ENCODE data around the gene DHRS11.

The DHRS11 gene

GRCh38 chr17:36616061-36617029 is 24.7 kb downstream of the DHRS11 start:
- Histone ChIP-seq H3K36me3 (ENCODE audit: insufficient read depth, low read length) (no peaks in the 10 kb centered on the region), H2AFZ (ENCODE audit: low read length, unreplicated experiment) (no peak overlapping the region), H3K27me3 (ENCODE audit: insufficient read depth, low read length) (no peaks in the 10 kb centered on the region; the same call in 1 of the 2 replicates), H3K79me2 (ENCODE audit: control insufficient read depth, insufficient read depth, low read length, unreplicated experiment) (no peaks in the 10 kb centered on the region), H3K27ac (ENCODE audit: low read depth, low read length) (no peak overlapping the region), H3K4me3 (ENCODE audit: low read depth, low read length) (no peak overlapping the region), H3K4me1 (ENCODE audit: control insufficient read depth, insufficient read depth, low read length, unreplicated experiment) (peaks cover 8% of the 10 kb centered on the region)

- H3K4me1 ChIP-seq (ENCODE audit: control insufficient read depth, insufficient read depth, low read length, unreplicated experiment), result no peaks in the 10 kb centered on the region
- no peak overlapping the region for H3K4me3 ChIP-seq (ENCODE audit: low read depth, low read length)
- no peak overlapping the region for H2AFZ ChIP-seq (ENCODE audit: low read length, unreplicated experiment)
- no peaks in the 10 kb centered on the region for H3K79me2 ChIP-seq (ENCODE audit: control insufficient read depth, insufficient read depth, low read length, unreplicated experiment)
- no peaks in the 10 kb centered on the region for H3K36me3 ChIP-seq (ENCODE audit: insufficient read depth, low read length)
- no peaks in the 10 kb centered on the region; the same call in 1 of the 2 replicates for H3K27me3 ChIP-seq (ENCODE audit: insufficient read depth, low read length)
- H3K27ac ChIP-seq (ENCODE audit: low read depth, low read length), result no peak overlapping the region
Observed at GRCh38 chr17:36617773-36618172, 26.1 kb downstream of the DHRS11 start.

GRCh38 chr17:36623281-36623680 is 31.6 kb downstream of the DHRS11 start:
- Histone ChIP-seq H3K4me1 (ENCODE audit: control insufficient read depth, insufficient read depth, low read length, unreplicated experiment) (no peaks in the 10 kb centered on the region), H2AFZ (ENCODE audit: low read length, unreplicated experiment) (no peak overlapping the region), H3K79me2 (ENCODE audit: control insufficient read depth, insufficient read depth, low read length, unreplicated experiment) (no peaks in the 10 kb centered on the region), H3K27ac (ENCODE audit: low read depth, low read length) (no peak overlapping the region), H3K27me3 (ENCODE audit: insufficient read depth, low read length) (no peaks in the 10 kb centered on the region; the same call in 1 of the 2 replicates), H3K4me3 (ENCODE audit: low read depth, low read length) (no peak overlapping the region), H3K36me3 (ENCODE audit: insufficient read depth, low read length) (no peaks in the 10 kb centered on the region)

GRCh38 chr17:36625188-36625587 is 33.5 kb downstream of the DHRS11 start:
- no peaks in the 10 kb centered on the region for H3K4me1 ChIP-seq (ENCODE audit: control insufficient read depth, insufficient read depth, low read length, unreplicated experiment)
- H3K79me2 ChIP-seq (ENCODE audit: control insufficient read depth, insufficient read depth, low read length, unreplicated experiment), result no peaks in the 10 kb centered on the region
- H3K27ac ChIP-seq (ENCODE audit: low read depth, low read length), result no peak overlapping the region
- H3K4me3 ChIP-seq (ENCODE audit: low read depth, low read length), result no peak overlapping the region
- no peak overlapping the region for H2AFZ ChIP-seq (ENCODE audit: low read length, unreplicated experiment)
- H3K27me3 ChIP-seq (ENCODE audit: insufficient read depth, low read length), result no peaks in the 10 kb centered on the region; the same call in 1 of the 2 replicates
- H3K36me3 ChIP-seq (ENCODE audit: insufficient read depth, low read length), result no peaks in the 10 kb centered on the region

- Histone ChIP-seq H2AFZ (ENCODE audit: low read length, unreplicated experiment) (no peak overlapping the region), H3K79me2 (ENCODE audit: control insufficient read depth, insufficient read depth, low read length, unreplicated experiment) (no peaks in the 10 kb centered on the region), H3K4me3 (ENCODE audit: low read depth, low read length) (no peak overlapping the region), H3K4me1 (ENCODE audit: control insufficient read depth, insufficient read depth, low read length, unreplicated experiment) (no peaks in the 10 kb centered on the region), H3K36me3 (ENCODE audit: insufficient read depth, low read length) (no peaks in the 10 kb centered on the region), H3K27ac (ENCODE audit: low read depth, low read length) (no peak overlapping the region), H3K27me3 (ENCODE audit: insufficient read depth, low read length) (peaks cover 9% of the 10 kb centered on the region)
Observed at GRCh38 chr17:36627101-36627500, 35.4 kb downstream of the DHRS11 start.

- H3K27me3 ChIP-seq (ENCODE audit: insufficient read depth, low read length), result peaks cover 24% of the 10 kb centered on the region
- H2AFZ ChIP-seq (ENCODE audit: low read length, unreplicated experiment), result no peak overlapping the region
- no peak overlapping the region for H3K27ac ChIP-seq (ENCODE audit: low read depth, low read length)
- H3K4me1 ChIP-seq (ENCODE audit: control insufficient read depth, insufficient read depth, low read length, unreplicated experiment), result no peaks in the 10 kb centered on the region
- H3K79me2 ChIP-seq (ENCODE audit: control insufficient read depth, insufficient read depth, low read length, unreplicated experiment), result no peaks in the 10 kb centered on the region
- H3K36me3 ChIP-seq (ENCODE audit: insufficient read depth, low read length), result no peaks in the 10 kb centered on the region
- no peak overlapping the region for H3K4me3 ChIP-seq (ENCODE audit: low read depth, low read length)
Observed at GRCh38 chr17:36628576-36628975, 36.9 kb downstream of the DHRS11 start.

- H2AFZ ChIP-seq (ENCODE audit: low read length, unreplicated experiment), result no peak overlapping the region
- no peaks in the 10 kb centered on the region for H3K79me2 ChIP-seq (ENCODE audit: control insufficient read depth, insufficient read depth, low read length, unreplicated experiment)
- no peaks in the 10 kb centered on the region for H3K36me3 ChIP-seq (ENCODE audit: insufficient read depth, low read length)
- H3K27ac ChIP-seq (ENCODE audit: low read depth, low read length), result no peak overlapping the region
- peaks cover 31% of the 10 kb centered on the region for H3K27me3 ChIP-seq (ENCODE audit: insufficient read depth, low read length)
- H3K4me3 ChIP-seq (ENCODE audit: low read depth, low read length), result no peak overlapping the region
- H3K4me1 ChIP-seq (ENCODE audit: control insufficient read depth, insufficient read depth, low read length, unreplicated experiment), result no peaks in the 10 kb centered on the region
Observed at GRCh38 chr17:36629252-36629847, 37.7 kb downstream of the DHRS11 start.

- Histone ChIP-seq H3K4me3 (ENCODE audit: low read depth, low read length) (no peak overlapping the region), H2AFZ (ENCODE audit: low read length, unreplicated experiment) (no peak overlapping the region), H3K36me3 (ENCODE audit: insufficient read depth, low read length) (no peaks in the 10 kb centered on the region), H3K4me1 (ENCODE audit: control insufficient read depth, insufficient read depth, low read length, unreplicated experiment) (no peaks in the 10 kb centered on the region), H3K27ac (ENCODE audit: low read depth, low read length) (no peak overlapping the region), H3K79me2 (ENCODE audit: control insufficient read depth, insufficient read depth, low read length, unreplicated experiment) (no peaks in the 10 kb centered on the region), H3K27me3 (ENCODE audit: insufficient read depth, low read length) (peaks cover 38% of the 10 kb centered on the region)
Observed at GRCh38 chr17:36629970-36630502, 38.4 kb downstream of the DHRS11 start.

- H3K27me3 ChIP-seq (ENCODE audit: insufficient read depth, low read length), result peaks cover 45% of the 10 kb centered on the region
- H2AFZ ChIP-seq (ENCODE audit: low read length, unreplicated experiment), result no peak overlapping the region
- no peak overlapping the region for H3K4me3 ChIP-seq (ENCODE audit: low read depth, low read length)
- no peaks in the 10 kb centered on the region for H3K4me1 ChIP-seq (ENCODE audit: control insufficient read depth, insufficient read depth, low read length, unreplicated experiment)
- no peaks in the 10 kb centered on the region for H3K79me2 ChIP-seq (ENCODE audit: control insufficient read depth, insufficient read depth, low read length, unreplicated experiment)
- no peaks in the 10 kb centered on the region for H3K36me3 ChIP-seq (ENCODE audit: insufficient read depth, low read length)
- no peak overlapping the region for H3K27ac ChIP-seq (ENCODE audit: low read depth, low read length)
Observed at GRCh38 chr17:36631022-36631421, 39.3 kb downstream of the DHRS11 start.

GRCh38 chr17:36632916-36633771 is 41.5 kb downstream of the DHRS11 start:
- no peak overlapping the region for H2AFZ ChIP-seq (ENCODE audit: low read length, unreplicated experiment)
- H3K4me1 ChIP-seq (ENCODE audit: control insufficient read depth, insufficient read depth, low read length, unreplicated experiment), result no peaks in the 10 kb centered on the region
- no peak overlapping the region for H3K4me3 ChIP-seq (ENCODE audit: low read depth, low read length)
- no peaks in the 10 kb centered on the region for H3K36me3 ChIP-seq (ENCODE audit: insufficient read depth, low read length)
- H3K27me3 ChIP-seq (ENCODE audit: insufficient read depth, low read length), result peaks cover 63% of the 10 kb centered on the region
- no peaks in the 10 kb centered on the region for H3K79me2 ChIP-seq (ENCODE audit: control insufficient read depth, insufficient read depth, low read length, unreplicated experiment)
- no peak overlapping the region for H3K27ac ChIP-seq (ENCODE audit: low read depth, low read length)

All from ACC112 (cell line).